Pancreas (tissue), 10 donors: ENCODE data around the gene NSG1. TPM values are rescaled to one million over a fixed set of nuclear protein-coding genes. Genes with fewer than 3 reads are reported as not detected.
A peak's percentile ranks its signal among the peaks of the same experiment; 100 is the strongest.

Source experiments
- ATAC-seq, 4 donors: fragments of 200-7000 bp; cut with Tn5 transposase; one replicate each; pipeline versions ENCODE4 v1.8.0 to v1.9.1; 2020; ENCODE audit warnings: mild to moderate bottlenecking in 4 of 4, moderate library complexity in 4 of 4
- DNase-seq, 6 donors: peaks; one replicate each; pipeline ENCODE4 v3.0.0-alpha.2; 2020
- FAIRE-seq: peaks from 2 replicates; lab custom pipeline; 2012; peaks lifted over from hg19 to GRCh38; lab: Jason Lieb, UNC
- H3K27ac ChIP-seq, 4 donors: fragments of 200-600 bp; sonication (generic); 1 replicate in 3 of 4; 2 replicates in 1 of 4; pipeline versions ENCODE4 v1.5.0 to v1.8.0; 2020
- H3K27me3 ChIP-seq, 4 donors: fragments of 200-600 bp; one replicate each; pipeline ENCODE4 v1.8.0; 2021
- H3K36me3 ChIP-seq, 3 donors: fragments of 200-600 bp; sonication (generic) in 1 of 3; one replicate each; pipeline versions ENCODE4 v1.5.0 to v1.8.0; 2020 to 2021
- H3K4me1 ChIP-seq, 3 donors: fragments of 200-600 bp; one replicate each; pipeline ENCODE4 v1.8.0; 2021
- H3K4me3 ChIP-seq, 4 donors: fragments of 200-600 bp; sonication (generic) in 2 of 4; one replicate each; pipeline versions ENCODE4 v1.5.0 to v1.8.0; 2020 to 2021
- H3K9me3 ChIP-seq, 4 donors: fragments of 200-600 bp; one replicate each; pipeline ENCODE4 v1.8.0; 2021
- CTCF ChIP-seq, 4 donors: fragments of 200-600 bp; sonication (generic) in 3 of 4; IDR thresholded peaks; one replicate each; pipeline versions ENCODE4 v1.5.0 to v1.8.0; 2021; ENCODE audit warnings: antibody characterized with exemption in 4 of 4
- WGBS, 2 donors: extraction: QIAGEN DNeasy Blood & Tissue Kit; methylation state at CpG; one replicate each; pipeline ENCODE4 v1.1.7; 2013; 5-methylcytosine and 5-hydroxymethylcytosine counted together
- intact Hi-C, 3 donors: fragments of 100-400 bp; cut with DNase I; formaldehyde crosslinking; loops; one replicate each; pipeline versions ENCODE4 v1.11.1 to v1.14.2; 2022
- polyA plus RNA-seq, 2 donors: library from polyadenylated mRNA; stranded (reverse); fragments of 200-250 nt; gene quantifications; one replicate each; pipeline ENCODE4 v1.2.3, GENCODE V29; 2013
- total RNA-seq, 6 donors: library from RNA; stranded (reverse); fragmentation: NEBNext Ultra II Directional in 4 of 6; extraction: Animal tissue kit (Norgen Biotek cat#: 25700) in 4 of 6; gene quantifications; one replicate each; pipeline versions ENCODE4 v1.2.1 to v1.2.4, GENCODE V29; 2021 to 2023
- donor health status: healthy with polysubstance abuse.
- donor health status: DM: no; HTN: no; CAD: no; lungs with moderate emphysema.
- donor health status: DM: no; HTN: no; CAD: no.
- donor health status: control.
- donor health status: control.
- donor health status: Bipolar disorder and iron deficiency.
- donor health status: DM: yes; HTN: yes; CAD: no.
- donor health status: DM: no; HTN: no; CAD: no.
- donor health status: DM: no; HTN: no; CAD: no.
- donor health status: DM: yes; HTN: yes; CAD: no.

Gene NSG1
- total and polyA plus RNA-seq, 8 donors: 0.28 to 10.1 (median 1.1) TPM

- no peaks in the 10 kb centered on the region for H3K36me3 ChIP-seq
- DNase-seq (no peak), FAIRE-seq (no peak), ATAC-seq (no peak)
- H3K9me3 ChIP-seq: no peaks in the 10 kb centered on the region
- no peak overlapping the region for H3K4me3 ChIP-seq
- intact Hi-C loops: no loop called here
- peaks cover 0 to 3% (median 0%) of the 10 kb centered on the region in 4 donors for H3K27me3 ChIP-seq
- 80 to 89% methylated on average over 8 of the region's 8 CpGs for WGBS, 2 donors
- no peak overlapping the region for H3K27ac ChIP-seq
- TF ChIP-seq CTCF (IDR thresholded peaks at IDR 0.05): no peak
- no peaks in the 10 kb centered on the region for H3K4me1 ChIP-seq
Measured at GRCh38 chr4:4361883-4362282, 25.0 kb upstream of the NSG1 start.

- Histone ChIP-seq H3K27ac (no peak overlapping the region), H3K9me3 (no peaks in the 10 kb centered on the region), H3K4me1 (no peaks in the 10 kb centered on the region), H3K4me3 (no peak overlapping the region), H3K36me3 (no peaks in the 10 kb centered on the region), H3K27me3 (peaks cover 0 to 3% (median 0%) of the 10 kb centered on the region in 4 donors)
- no peak for TF ChIP-seq CTCF (IDR thresholded peaks at IDR 0.05)
- ATAC-seq (peak in 1 of 4 donors; percentile 40), DNase-seq (no peak), FAIRE-seq (no peak)
- intact Hi-C loops: no loop called here
- WGBS, 2 donors: 57 to 70% methylated on average over 16 of the region's 16 CpGs
Measured at GRCh38 chr4:4362991-4363697, 23.8 kb upstream of the NSG1 start.

GRCh38 chr4:4364061-4364460 lies 22.8 kb upstream of the NSG1 start:
- ATAC-seq: no peak
- Histone ChIP-seq H3K27me3 (peaks cover 0 to 3% (median 0%) of the 10 kb centered on the region in 4 donors), H3K4me1 (no peaks in the 10 kb centered on the region), H3K4me3 (no peak overlapping the region), H3K27ac (no peak overlapping the region), H3K36me3 (no peaks in the 10 kb centered on the region), H3K9me3 (no peaks in the 10 kb centered on the region)
- FAIRE-seq: no peak
- WGBS, 2 donors: 76 to 89% methylated on average over 3 of the region's 3 CpGs
- intact Hi-C loops: no loop called here
- no peak for DNase-seq
- TF ChIP-seq CTCF (IDR thresholded peaks at IDR 0.05): no peak

GRCh38 chr4:4364486-4365208 lies 22.3 kb upstream of the NSG1 start:
- intact Hi-C loops: no loop called here
- FAIRE-seq: no peak
- H3K27ac ChIP-seq: no peak overlapping the region
- no peak for TF ChIP-seq CTCF (IDR thresholded peaks at IDR 0.05)
- 66 to 76% methylated on average over 9 of the region's 9 CpGs for WGBS, 2 donors
- H3K36me3 ChIP-seq: no peaks in the 10 kb centered on the region
- ATAC-seq: no peak
- H3K4me1 ChIP-seq: no peaks in the 10 kb centered on the region
- no peaks in the 10 kb centered on the region for H3K9me3 ChIP-seq
- peaks cover 0 to 3% (median 0%) of the 10 kb centered on the region in 4 donors for H3K27me3 ChIP-seq
- DNase-seq: no peak
- H3K4me3 ChIP-seq: no peak overlapping the region
